SK-N-SH treated with all-trans-retinoic acid at 6 μM for 48 hours (cell line): ENCODE results near the gene USP40.

Experiments
- BACH2 ChIP-seq: fragments of 250-450 bp; sonication (Bioruptor Pico); IDR thresholded peaks from 2 replicates; pipeline ENCODE4 v1.9.0; 2021; ENCODE audit warnings: mild to moderate bottlenecking, borderline replicate concordance
- CREB5 ChIP-seq: fragments of 250-450 bp; sonication (Bioruptor Pico); IDR thresholded peaks from 2 replicates; pipeline ENCODE4 v1.5.1; 2020; ENCODE audit warnings: low read depth, mild to moderate bottlenecking, moderate library complexity
- ESRRG ChIP-seq: fragments of 250-450 bp; sonication (Bioruptor Pico); IDR thresholded peaks from 2 replicates; pipeline ENCODE4 v1.6.1; 2021; ENCODE audit warnings: mild to moderate bottlenecking
- POU6F1 ChIP-seq: fragments of 250-450 bp; sonication (Bioruptor Pico); IDR thresholded peaks from 2 replicates; pipeline ENCODE4 v1.8.0; 2021; ENCODE audit warnings: low read depth, mild to moderate bottlenecking, moderate library complexity, borderline replicate concordance
- PPARA ChIP-seq: fragments of 250-450 bp; sonication (Bioruptor Pico); IDR thresholded peaks from 2 replicates; pipeline ENCODE4 v1.5.0; 2020; ENCODE audit warnings: mild to moderate bottlenecking, borderline replicate concordance
- ZFP30 ChIP-seq: fragments of 450-650 bp; formaldehyde crosslinking; IDR thresholded peaks from 2 replicates; pipeline ENCODE4 v1.5.0; 2022; ENCODE audit warnings: mild to moderate bottlenecking, moderate library complexity
- ZNF565 ChIP-seq: fragments of 450-650 bp; formaldehyde crosslinking; conservative IDR thresholded peaks from 2 replicates; pipeline ENCODE4 v1.5.0; 2020; ENCODE audit warnings: low read depth, mild to moderate bottlenecking, moderate library complexity
- ZNF8 ChIP-seq: fragments of 450-650 bp; formaldehyde crosslinking; IDR thresholded peaks from 2 replicates; pipeline ENCODE4 v1.5.0; 2020; ENCODE audit warnings: mild to moderate bottlenecking, moderate library complexity

- no peak for TF ChIP-seq CREB5 (CRISPR knock-in tag)
- no peak for TF ChIP-seq ESRRG (CRISPR knock-in tag)
- no peak for TF ChIP-seq BACH2 (CRISPR knock-in tag)
- no peak for TF ChIP-seq PPARA
- TF ChIP-seq ZNF8 (CRISPR knock-in tag) = no peak
- no peak for TF ChIP-seq ZFP30
- TF ChIP-seq ZNF565 (CRISPR knock-in tag) = no peak
- TF ChIP-seq POU6F1 = no peak
Observed at GRCh38 chr2:233485726-233486125, 80.9 kb downstream of the USP40 start.
